Neural crest cell (in vitro differentiated cells): Measurements from ENCODE around the gene CCN6. TPM values are rescaled to one million over a fixed set of nuclear protein-coding genes. Genes with fewer than 3 reads are reported as not detected.
A peak's percentile ranks its signal among the peaks of the same experiment; 100 is the strongest.

Experiments
- DNase-seq: peaks from one replicate; pipeline ENCODE4 v3.0.0; 2021; ENCODE audit warnings: low read depth, mixed read lengths, low spot score
- H3K27ac Mint-ChIP-seq: one replicate; pipeline ENCODE4 v1.8.0; 2021; ENCODE audit warnings: mild to moderate bottlenecking, mixed read lengths; ENCODE audit not compliant: unreplicated experiment
- H3K27me3 Mint-ChIP-seq: 2 replicates; pipeline ENCODE4 v1.8.0; 2021; ENCODE audit warnings: low read depth, mild to moderate bottlenecking, mixed read lengths
- H3K36me3 Mint-ChIP-seq: 2 replicates; pipeline ENCODE4 v1.8.0; 2021; ENCODE audit warnings: low read depth, mild to moderate bottlenecking, mixed read lengths
- H3K4me1 Mint-ChIP-seq: 2 replicates; pipeline ENCODE4 v1.8.0; 2021; ENCODE audit warnings: mixed read lengths
- H3K4me3 Mint-ChIP-seq: one replicate; pipeline ENCODE4 v1.8.0; 2021; ENCODE audit warnings: mild to moderate bottlenecking, mixed read lengths
- H3K9me3 Mint-ChIP-seq: 2 replicates; pipeline ENCODE4 v1.8.0; 2021; ENCODE audit warnings: mixed read lengths
- CTCF ChIP-seq: fragments of 200-600 bp; sonication (generic); conservative IDR thresholded peaks from 2 replicates; pipeline ENCODE4 v1.5.0; 2021; ENCODE audit warnings: antibody characterized with exemption, mild to moderate bottlenecking
- total RNA-seq: library from RNA; stranded (reverse); gene quantifications from 2 replicates; pipeline ENCODE4 v1.2.1, GENCODE V29; 2021

The CCN6 gene
- total RNA-seq, 1 donor from 2014 or later = not detected

- peaks cover 55% of the 10 kb centered on the region for H3K4me1 Mint-ChIP-seq
Measured at GRCh38 chr6:112039431-112039770, 14.5 kb upstream of the CCN6 start.

GRCh38 chr6:112040956-112041355, 12.9 kb upstream of the CCN6 start:
- Mint-ChIP-seq H3K27me3 (no peaks in the 10 kb centered on the region), H3K4me3 (peak overlapping the region; percentile 99), H3K4me1 (peaks cover 55% of the 10 kb centered on the region), H3K36me3 (no peaks in the 10 kb centered on the region), H3K9me3 (no peaks in the 10 kb centered on the region), H3K27ac (peak overlapping the region; percentile 91)
- TF ChIP-seq CTCF = no peak
- peak; percentile 29 for DNase-seq

More at GRCh38 chr6:112039431-112039770, 14.5 kb upstream of the CCN6 start:
- no peak for TF ChIP-seq CTCF
- Mint-ChIP-seq H3K27me3 (no peaks in the 10 kb centered on the region), H3K9me3 (no peaks in the 10 kb centered on the region), H3K27ac (peak overlapping the region; percentile 8), H3K4me3 (peak overlapping the region; percentile 70), H3K36me3 (no peaks in the 10 kb centered on the region)
- DNase-seq = no peak

- Mint-ChIP-seq H3K4me1 (peaks cover 55% of the 10 kb centered on the region), H3K9me3 (no peaks in the 10 kb centered on the region), H3K27me3 (no peaks in the 10 kb centered on the region), H3K27ac (peak overlapping the region; percentile 91), H3K4me3 (peak overlapping the region; percentile 99), H3K36me3 (no peaks in the 10 kb centered on the region)
- TF ChIP-seq CTCF = no peak
- peak; percentile 23 for DNase-seq
Measured at GRCh38 chr6:112041535-112041934, 12.4 kb upstream of the CCN6 start.

GRCh38 chr6:112043032-112044007, 10.6 kb upstream of the CCN6 start:
- peak; percentile 98 for TF ChIP-seq CTCF
- Mint-ChIP-seq H3K9me3 (no peaks in the 10 kb centered on the region), H3K4me1 (peaks cover 48% of the 10 kb centered on the region), H3K27me3 (no peaks in the 10 kb centered on the region), H3K4me3 (peak overlapping the region; percentile 99), H3K36me3 (no peaks in the 10 kb centered on the region), H3K27ac (peak overlapping the region; percentile 97)
- peak; percentile 98 for DNase-seq

- H3K4me3 Mint-ChIP-seq = peak overlapping the region; percentile 31
- H3K27ac Mint-ChIP-seq = no peak overlapping the region
- no peaks in the 10 kb centered on the region for H3K36me3 Mint-ChIP-seq
Measured at GRCh38 chr6:112044196-112044595, 9.7 kb upstream of the CCN6 start.

More at GRCh38 chr6:112044196-112044595, 9.7 kb upstream of the CCN6 start:
- no peak for TF ChIP-seq CTCF
- Mint-ChIP-seq H3K4me1 (peaks cover 46% of the 10 kb centered on the region), H3K9me3 (no peaks in the 10 kb centered on the region), H3K27me3 (no peaks in the 10 kb centered on the region)
- DNase-seq = no peak
